HCT116 (cell line): ENCODE data around the gene FKBP7. TPM values are rescaled to one million over a fixed set of nuclear protein-coding genes. Genes with fewer than 3 reads are reported as not detected.

ENCODE experiments used
- ATAC-seq: fragments of 200-7000 bp; cut with Tn5 transposase; 2 replicates; pipeline ENCODE4 v1.9.1; 2020; ENCODE audit warnings: mild to moderate bottlenecking, moderate library complexity
- BruUV-seq: library from RNA; stranded (reverse); fragments of 400-500 nt; replicated peaks from 2 replicates; lab custom pipeline; 2021; lab: Mats Ljungman, UMichigan
- CTCF ChIA-PET: fragments of 300-600 bp; sonication (Branson Sonifier 250); formaldehyde crosslinking; loops from one replicate; lab custom pipeline; 2021; ENCODE audit warnings: antibody characterized with exemption; lab: Charles Lee
- POLR2A ChIA-PET: fragments of 300-600, 350-600 bp; sonication (Branson Sonifier 250); formaldehyde crosslinking; loops from one replicate; lab custom pipeline; 2021; ENCODE audit warnings: antibody characterized with exemption; lab: Charles Lee
- RAD21 ChIA-PET, 2 experiments: fragments of 300-600 bp; sonication (Branson Sonifier 250); formaldehyde crosslinking; loops; one replicate each; lab custom pipeline; 2023; ENCODE audit warnings: low total read pairs in 2 of 2; ENCODE audit not compliant: uncharacterized antibody in 2 of 2, unreplicated experiment in 2 of 2, low non-redundant PET in 1 of 2; lab: Charles Lee
- DNase-seq: peaks from one replicate; pipeline ENCODE4 v3.0.0-alpha.2; 2010; ENCODE audit warnings: low read depth, low spot score
- H2AFZ ChIP-seq: fragments of 200-600 bp; shearing (Covaris generic), sonication (generic); 2 replicates; pipeline ENCODE4 v1.6.1; 2017; ENCODE audit warnings: low read depth, mixed run types, mixed read lengths, antibody characterized with exemption, low read length; ENCODE audit not compliant: poor library complexity, severe bottlenecking
- H3K27ac ChIP-seq: 2 replicates; pipeline ENCODE4 v1.5.1; 2012; ENCODE audit warnings: low read depth, low read length
- H3K27me3 ChIP-seq: fragments of 200-600 bp; sonication (generic); 2 replicates; pipeline ENCODE4 v1.6.1; 2016; ENCODE audit warnings: mixed run types, low read length, mixed read lengths; ENCODE audit not compliant: insufficient read depth
- H3K36me3 ChIP-seq, 2 experiments: fragments of 200-500 bp in 1 of 2; fragments of 200-600 bp in 1 of 2; sonication (Bioruptor generic) in 1 of 2; sonication (generic) in 1 of 2; 2 replicates each; pipeline versions ENCODE4 v1.5.1 to v1.6.1; 2014 to 2016; ENCODE audit warnings: low read length in 2 of 2, inconsistent platforms in 1 of 2, mixed read lengths in 1 of 2, mixed run types in 1 of 2; ENCODE audit not compliant: insufficient read depth in 2 of 2, control insufficient read depth in 1 of 2
- H3K4me1 ChIP-seq, 2 experiments: fragments of 200-600 bp in 1 of 2; sonication (generic) in 1 of 2; 2 replicates each; pipeline versions ENCODE4 v1.5.1 to v1.6.1; 2012 to 2017; ENCODE audit warnings: low read length in 2 of 2, inconsistent platforms in 1 of 2, mild to moderate bottlenecking in 1 of 2, mixed read lengths in 1 of 2, mixed run types in 1 of 2, moderate library complexity in 1 of 2; ENCODE audit not compliant: insufficient read depth in 2 of 2, control insufficient read depth in 1 of 2
- H3K4me2 ChIP-seq: fragments of 200-600 bp; sonication (generic); 2 replicates; pipeline ENCODE4 v1.6.1; 2017; ENCODE audit warnings: mixed run types, low read length, mixed read lengths
- H3K4me3 ChIP-seq, 2 experiments: fragments of 200-600 bp in 1 of 2; sonication (generic) in 1 of 2; replicated peaks in 1 of 2; 2 replicates each; pipeline ENCODE4 v1.5.1; 2011 to 2016; ENCODE audit warnings: low read length in 2 of 2, control low read depth in 1 of 2, low read depth in 1 of 2, mild to moderate bottlenecking in 1 of 2, mixed read lengths in 1 of 2, mixed run types in 1 of 2
- H3K79me2 ChIP-seq: fragments of 200-600 bp; sonication (generic); 2 replicates; pipeline ENCODE4 v1.6.1; 2017; ENCODE audit warnings: mild to moderate bottlenecking, mixed run types, low read length, moderate library complexity, mixed read lengths; ENCODE audit not compliant: insufficient read depth
- H3K9ac ChIP-seq: fragments of 200-600 bp; sonication (generic); 2 replicates; pipeline ENCODE4 v1.6.1; 2016; ENCODE audit warnings: low read length, mixed read lengths
- H3K9me2 ChIP-seq: fragments of 200-600 bp; sonication (generic), shearing (Covaris generic); 2 replicates; pipeline ENCODE4 v1.6.1; 2017; ENCODE audit warnings: mixed run types, mild to moderate bottlenecking, moderate library complexity; ENCODE audit not compliant: insufficient read depth
- H3K9me3 ChIP-seq, 2 experiments: fragments of 200-500 bp in 1 of 2; fragments of 200-600 bp in 1 of 2; sonication (Bioruptor generic) in 1 of 2; sonication (generic) in 1 of 2; 2 replicates each; pipeline ENCODE4 v1.6.1; 2014 to 2017; ENCODE audit warnings: low read length in 2 of 2, mixed read lengths in 2 of 2, inconsistent platforms in 1 of 2, low read depth in 1 of 2, mild to moderate bottlenecking in 1 of 2, mixed run types in 1 of 2, moderate library complexity in 1 of 2; ENCODE audit not compliant: control insufficient read depth in 1 of 2, insufficient read depth in 1 of 2
- H4K20me1 ChIP-seq: fragments of 200-600 bp; sonication (generic), shearing (Covaris generic); 2 replicates; pipeline ENCODE4 v1.6.1; 2017; ENCODE audit warnings: mixed run types, mild to moderate bottlenecking, moderate library complexity; ENCODE audit not compliant: insufficient read depth
- ATF3 ChIP-seq: IDR thresholded peaks from 2 replicates; pipeline ENCODE4 v1.6.1; 2012
- EGR1 ChIP-seq: IDR thresholded peaks from 2 replicates; pipeline ENCODE4 v1.6.1; 2012; ENCODE audit warnings: low read depth
- ELF1 ChIP-seq: IDR thresholded peaks from 2 replicates; pipeline ENCODE4 v1.6.1; 2012; ENCODE audit warnings: low read depth, borderline replicate concordance
- EZH2phosphoT487 ChIP-seq: fragments of 200-600 bp; IDR thresholded peaks from 2 replicates; pipeline ENCODE4 v1.6.1; 2018; ENCODE audit warnings: antibody characterized with exemption, borderline replicate concordance
- JUND ChIP-seq: IDR thresholded peaks from 2 replicates; pipeline ENCODE4 v1.6.1; 2012
- POLR2A ChIP-seq: IDR thresholded peaks from 2 replicates; pipeline ENCODE4 v1.7.0; 2011; ENCODE audit warnings: borderline replicate concordance; ENCODE audit not compliant: insufficient read depth, insufficient read length; ENCODE audit errors: extremely low read depth
- POLR2AphosphoS5 ChIP-seq: IDR thresholded peaks from 2 replicates; pipeline ENCODE4 v1.6.1; 2011; ENCODE audit warnings: mild to moderate bottlenecking, low read depth, low read length, moderate library complexity
- RAD21 ChIP-seq: IDR thresholded peaks from 2 replicates; pipeline ENCODE4 v1.6.1; 2012; ENCODE audit warnings: low read depth, mild to moderate bottlenecking
- REST ChIP-seq: IDR thresholded peaks from 2 replicates; pipeline ENCODE4 v1.6.1; 2012; ENCODE audit warnings: low read depth
- SIN3A ChIP-seq: IDR thresholded peaks from 2 replicates; pipeline ENCODE4 v1.6.1; 2012; ENCODE audit warnings: low read depth
- ZBTB33 ChIP-seq: IDR thresholded peaks from 2 replicates; pipeline ENCODE4 v1.6.1; 2011; ENCODE audit warnings: mild to moderate bottlenecking, low read length, moderate library complexity; ENCODE audit not compliant: insufficient replicate concordance; ENCODE audit errors: extremely low read depth
- ZFX ChIP-seq: fragments of 450-650 bp; IDR thresholded peaks from 2 replicates; pipeline ENCODE4 v1.6.1; 2017
- ZNF274 ChIP-seq: fragments of 200-500 bp; sonication (Bioruptor generic); IDR thresholded peaks from 2 replicates; pipeline ENCODE4 v1.6.1; 2014; ENCODE audit warnings: mild to moderate bottlenecking, low read depth, low read length, inconsistent platforms
- intact Hi-C: fragments of 100-400 bp; cut with micrococcal nuclease; formaldehyde crosslinking; loops from 2 replicates; pipeline ENCODE4 v1.10.0; 2022
- total RNA-seq: library from RNA; stranded (reverse); gene quantifications from one replicate; pipeline ENCODE4 v1.2.1, GENCODE V29; 2021; ENCODE audit not compliant: unreplicated experiment

Gene FKBP7
- total RNA-seq, 1 experiment from 2014 or later: 4.5 TPM

- H3K4me2 ChIP-seq: no peak overlapping the region
- H3K79me2 ChIP-seq: no peaks in the 10 kb centered on the region
- H3K27ac ChIP-seq: no peak overlapping the region
- ChIA-PET CTCF (no interaction called here), RAD21 (no interaction called here), POLR2A (no interaction called here)
- no peak overlapping the region for H3K4me3 ChIP-seq
- ATAC-seq (no peak), DNase-seq (no peak)
- no TSS peak for BruUV-seq
- H4K20me1 ChIP-seq: no peaks in the 10 kb centered on the region
- H3K27me3 ChIP-seq: no peaks in the 10 kb centered on the region
- intact Hi-C loops: no loop called here
- H3K36me3 ChIP-seq: no peaks in the 10 kb centered on the region
- no peak overlapping the region for H3K9ac ChIP-seq
- H2AFZ ChIP-seq: no peak overlapping the region
- H3K9me2 ChIP-seq: no peaks in the 10 kb centered on the region
- peaks cover 0 to 5% of the 10 kb centered on the region in 2 experiments; a peak in 1 of 4 replicates for H3K4me1 ChIP-seq
- H3K9me3 ChIP-seq: no peaks in the 10 kb centered on the region
- no peak for TF ChIP-seq REST
- no peak for TF ChIP-seq POLR2A
- TF ChIP-seq ATF3: no peak
These were observed 56.3 kb downstream of the FKBP7 start for GRCh38 chr2:178422097-178422496.

- no peak for ATAC-seq
- TF ChIP-seq RAD21: no peak
- no peak for TF ChIP-seq EZH2phosphoT487
- no peak for TF ChIP-seq SIN3A
- TF ChIP-seq ZNF274: no peak
- no peak for TF ChIP-seq JUND
- no peak for TF ChIP-seq EGR1
- no peak for TF ChIP-seq POLR2AphosphoS5
- no peak for TF ChIP-seq ELF1
- TF ChIP-seq ZBTB33: no peak
- no peak for TF ChIP-seq ZFX
- Histone ChIP-seq H4K20me1 (no peaks in the 10 kb centered on the region), H3K79me2 (no peaks in the 10 kb centered on the region), H3K27ac (no peak overlapping the region), H3K36me3 (no peaks in the 10 kb centered on the region), H2AFZ (no peak overlapping the region), H3K9ac (no peak overlapping the region), H3K4me1 (no peaks in the 10 kb centered on the region), H3K9me3 (no peaks in the 10 kb centered on the region), H3K9me2 (no peaks in the 10 kb centered on the region), H3K4me2 (no peak overlapping the region), H3K4me3 (no peak overlapping the region), H3K27me3 (no peaks in the 10 kb centered on the region)
- RAD21 ChIA-PET: no interaction called here
- POLR2A ChIA-PET: no interaction called here
- CTCF ChIA-PET: interaction anchor here (2.0 kb wide), 1 partner anchor 288 kb away, joined by 4 read pairs; no protein-coding TSS in a partner anchor
- DNase-seq: no peak
- intact Hi-C loops: no loop called here
- no TSS peak for BruUV-seq
These were observed 57.9 kb downstream of the FKBP7 start for GRCh38 chr2:178420463-178420999.
